H1 (cell line): ENCODE results near the gene QPCTL. TPM values are rescaled to one million over a fixed set of nuclear protein-coding genes. Genes with fewer than 3 reads are reported as not detected.

Experiments used
- CTCF ChIA-PET: fragments of 300-600 bp; sonication (Branson Sonifier 250); formaldehyde crosslinking; loops from one replicate; lab custom pipeline; 2021; ENCODE audit not compliant: partially characterized antibody; lab: Charles Lee
- POLR2A ChIA-PET: fragments of 300-600 bp; sonication (Branson Sonifier 250); formaldehyde crosslinking; loops from one replicate; lab custom pipeline; 2021; ENCODE audit warnings: inconsistent platforms; ENCODE audit not compliant: partially characterized antibody; lab: Charles Lee
- DNase-seq, 2 experiments: peaks; one replicate each; pipeline versions ENCODE4 v3.0.0 to v3.0.0-alpha.2; 2010 to 2022; ENCODE audit warnings: low spot score in 2 of 2, low read depth in 1 of 2, mixed read lengths in 1 of 2
- FAIRE-seq: peaks from 2 replicates; lab custom pipeline; 2011; peaks lifted over from hg19 to GRCh38; lab: Jason Lieb, UNC
- H2AFZ ChIP-seq: 2 replicates; pipeline ENCODE4 v1.8.1; 2012; ENCODE audit warnings: low read length, inconsistent platforms
- H2AK5ac ChIP-seq: 2 replicates; pipeline ENCODE4 v1.6.1; 2013; ENCODE audit warnings: low read depth, low read length
- H2BK120ac ChIP-seq: replicated peaks from 2 replicates; pipeline ENCODE3; 2013; ENCODE audit warnings: low read depth, low read length, inconsistent platforms
- H2BK12ac ChIP-seq: 2 replicates; pipeline ENCODE4 v1.6.1; 2013; ENCODE audit warnings: low read depth, low read length
- H2BK15ac ChIP-seq: 2 replicates; pipeline ENCODE4 v1.6.1; 2013; ENCODE audit warnings: low read length
- H2BK20ac ChIP-seq: 2 replicates; pipeline ENCODE4 v1.6.1; 2013; ENCODE audit warnings: low read length
- H2BK5ac ChIP-seq: 2 replicates; pipeline ENCODE4 v1.6.1; 2013; ENCODE audit warnings: low read depth, low read length
- H3K14ac ChIP-seq: 2 replicates; pipeline ENCODE4 v1.6.1; 2013; ENCODE audit warnings: inconsistent platforms; ENCODE audit not compliant: insufficient read length
- H3K18ac ChIP-seq: 2 replicates; pipeline ENCODE4 v1.6.1; 2013; ENCODE audit warnings: low read length; ENCODE audit errors: extremely low read depth
- H3K23ac ChIP-seq: 2 replicates; pipeline ENCODE4 v1.6.1; 2013; ENCODE audit warnings: inconsistent platforms; ENCODE audit not compliant: insufficient read length
- H3K23me2 ChIP-seq: 2 replicates; pipeline ENCODE4 v1.6.1; 2013; ENCODE audit warnings: low read depth, low read length
- H3K27ac ChIP-seq: 2 replicates; pipeline ENCODE4 v1.6.1; 2011; ENCODE audit warnings: low read depth, low read length, inconsistent platforms
- H3K27me3 ChIP-seq, 4 experiments: replicated peaks in 1 of 4; 1 replicate in 1 of 4; 2 replicates in 3 of 4; pipeline versions ENCODE4 v1.6.1 to v1.8.1; 2011 to 2013; ENCODE audit warnings: low read length in 3 of 4, mild to moderate bottlenecking in 3 of 4, inconsistent platforms in 2 of 4, mixed read lengths in 2 of 4, moderate library complexity in 1 of 4; ENCODE audit not compliant: control insufficient read depth in 3 of 4, insufficient read depth in 3 of 4; ENCODE audit errors: extremely low read depth in 1 of 4
- H3K36me3 ChIP-seq, 4 experiments: 2 replicates each; pipeline versions ENCODE4 v1.6.1 to v1.8.1; 2011 to 2013; ENCODE audit warnings: mild to moderate bottlenecking in 4 of 4, low read length in 3 of 4, moderate library complexity in 2 of 4, control low read depth in 1 of 4, inconsistent platforms in 1 of 4; ENCODE audit not compliant: insufficient read depth in 4 of 4, control insufficient read depth in 2 of 4
- H3K4ac ChIP-seq: replicated peaks from 2 replicates; pipeline ENCODE3; 2013; ENCODE audit warnings: low read length, low read depth, mixed read lengths, inconsistent platforms; ENCODE audit not compliant: insufficient read length
- H3K4me1 ChIP-seq, 4 experiments: replicated peaks in 1 of 4; 1 replicate in 1 of 4; 2 replicates in 3 of 4; pipeline versions ENCODE4 v1.6.1 to v1.8.1; 2011 to 2013; ENCODE audit warnings: low read length in 3 of 4, inconsistent platforms in 2 of 4, mixed read lengths in 1 of 4; ENCODE audit not compliant: insufficient read depth in 4 of 4, control insufficient read depth in 3 of 4
- H3K4me2 ChIP-seq, 2 experiments: 2 replicates each; pipeline versions ENCODE4 v1.6.1 to v1.8.1; 2011 to 2013; ENCODE audit warnings: low read depth in 2 of 2, low read length in 2 of 2, control low read depth in 1 of 2, inconsistent platforms in 1 of 2, mild to moderate bottlenecking in 1 of 2; ENCODE audit not compliant: insufficient read depth in 1 of 2
- H3K4me3 ChIP-seq, 4 experiments: fragments of 200-600, 300-600 bp in 1 of 4; sonication (generic), shearing (Covaris generic), sonication (Bioruptor Twin) in 1 of 4; 2 replicates each; pipeline versions ENCODE4 v1.5.1 to v1.8.1; 2011 to 2016; ENCODE audit warnings: low read length in 4 of 4, low read depth in 3 of 4, control low read depth in 2 of 4, inconsistent platforms in 2 of 4, mild to moderate bottlenecking in 2 of 4, mixed read lengths in 1 of 4, moderate library complexity in 1 of 4; ENCODE audit not compliant: insufficient read depth in 2 of 4; ENCODE audit errors: extremely low read depth in 1 of 4
- H3K56ac ChIP-seq: replicated peaks from 2 replicates; pipeline ENCODE3; 2013; ENCODE audit warnings: low read depth, mild to moderate bottlenecking, mixed read lengths, low read length, inconsistent platforms; ENCODE audit not compliant: insufficient read length
- H3K79me1 ChIP-seq: 2 replicates; pipeline ENCODE4 v1.6.1; 2013; ENCODE audit warnings: low read depth, low read length, control low read depth
- H3K79me2 ChIP-seq, 2 experiments: 2 replicates each; pipeline versions ENCODE4 v1.6.1 to v1.8.1; 2012 to 2013; ENCODE audit warnings: low read length in 2 of 2, mild to moderate bottlenecking in 2 of 2, inconsistent platforms in 1 of 2; ENCODE audit not compliant: insufficient read depth in 2 of 2, control insufficient read depth in 1 of 2
- H3K9ac ChIP-seq, 4 experiments: replicated peaks in 1 of 4; 1 replicate in 1 of 4; 2 replicates in 3 of 4; pipeline versions ENCODE4 v1.6.1 to v1.8.1; 2011 to 2013; ENCODE audit warnings: low read depth in 3 of 4, low read length in 3 of 4, control low read depth in 2 of 4, mild to moderate bottlenecking in 2 of 4, moderate library complexity in 2 of 4, inconsistent platforms in 1 of 4; ENCODE audit errors: extremely low read depth in 1 of 4
- H3K9me3 ChIP-seq, 2 experiments: 2 replicates each; pipeline versions ENCODE4 v1.6.1 to v1.8.1; 2012 to 2013; ENCODE audit warnings: mild to moderate bottlenecking in 2 of 2, moderate library complexity in 2 of 2, control low read depth in 1 of 2, inconsistent platforms in 1 of 2, low read depth in 1 of 2, low read length in 1 of 2, mixed read lengths in 1 of 2; ENCODE audit not compliant: insufficient read depth in 2 of 2
- H4K20me1 ChIP-seq, 2 experiments: replicated peaks in 1 of 2; 2 replicates each; pipeline versions ENCODE3 to v1.8.1; 2011 to 2013; ENCODE audit warnings: inconsistent platforms in 2 of 2, low read length in 2 of 2, mild to moderate bottlenecking in 1 of 2; ENCODE audit not compliant: insufficient read depth in 2 of 2, control insufficient read depth in 1 of 2
- H4K5ac ChIP-seq: 2 replicates; pipeline ENCODE4 v1.6.1; 2013; ENCODE audit warnings: low read length, low read depth, mixed read lengths, inconsistent platforms; ENCODE audit not compliant: insufficient read length
- H4K8ac ChIP-seq: 2 replicates; pipeline ENCODE4 v1.8.0; 2013; ENCODE audit warnings: mild to moderate bottlenecking, moderate library complexity, low read length, inconsistent platforms; ENCODE audit not compliant: insufficient read depth; ENCODE audit errors: extremely low read depth
- H4K91ac ChIP-seq: replicated peaks from 2 replicates; pipeline ENCODE3; 2013; ENCODE audit warnings: low read length, mixed read lengths, inconsistent platforms; ENCODE audit not compliant: insufficient read length
- ATF2 ChIP-seq: IDR thresholded peaks from 2 replicates; pipeline ENCODE4 v1.6.1; 2012; ENCODE audit warnings: low read length, inconsistent platforms
- FOSL1 ChIP-seq: IDR thresholded peaks from 2 replicates; pipeline ENCODE4 v1.6.1; 2011; ENCODE audit warnings: mild to moderate bottlenecking, low read depth, low read length, moderate library complexity; ENCODE audit not compliant: insufficient read depth
- KDM1A ChIP-seq: fragments of 200-600, 300-600 bp; sonication (generic); IDR thresholded peaks from 2 replicates; pipeline ENCODE4 v1.7.1; 2016; ENCODE audit warnings: mild to moderate bottlenecking, low read length, borderline replicate concordance
- RAD21 ChIP-seq, 2 experiments: IDR thresholded peaks in 1 of 2; conservative IDR thresholded peaks in 1 of 2; 2 replicates each; pipeline ENCODE4 v1.6.1; 2011; ENCODE audit warnings: low read depth in 2 of 2, low read length in 2 of 2, improper control_type of control experiment in 1 of 2, inconsistent platforms in 1 of 2, mild to moderate bottlenecking in 1 of 2, moderate library complexity in 1 of 2
- WGBS, 2 experiments: shearing (Covaris generic) in 1 of 2; methylation state at CpG; one replicate each; pipeline versions ENCODE4 v1.1.6 to v1.1.7; 2013 to 2015; ENCODE audit warnings: low lambda C conversion rate in 2 of 2, mixed read lengths in 2 of 2, inconsistent platforms in 1 of 2, low coverage in 1 of 2, missing lambda C conversion rate in 1 of 2; ENCODE audit not compliant: insufficient replicate concordance in 2 of 2, insufficient coverage in 1 of 2, insufficient read length in 1 of 2; ENCODE audit errors: extremely low coverage in 1 of 2, missing lambda C conversion rate in 1 of 2; 5-methylcytosine and 5-hydroxymethylcytosine counted together
- polyA plus RNA-seq, 7 experiments: library from polyadenylated mRNA; depleted of rRNA in 3 of 7; stranded (reverse) in 5 of 7; unstranded in 2 of 7; fragments of >200 nt in 5 of 7; fragments of 200-250 nt in 2 of 7; gene quantifications; 1 replicate in 5 of 7; 2 replicates in 1 of 7; 4 replicates in 1 of 7; pipeline versions ENCODE4 v1.2.1 to v1.2.3, GENCODE V29; 2011 to 2013; ENCODE audit warnings: missing spikeins in 2 of 7, mixed read lengths in 2 of 7
- total RNA-seq: library from RNA; stranded (reverse); fragmentation: NEBNext Ultra II Directional; extraction: Animal tissue kit (Norgen Biotek cat#: 25700); gene quantifications from 2 replicates; pipeline ENCODE4 v1.2.1, GENCODE V29; 2021

Gene QPCTL
- total and polyA plus RNA-seq, 2 of the 8 experiments (the other 6 are each of a cell fraction or from before 2014, with no cell fraction given): 25.2 to 35.3 TPM

- CTCF ChIA-PET: interaction anchor here (0.6 to 2.0 kb wide), 5 partner anchors 11 to 460 kb away, joined by 3 to 10 read pairs (median 3); partner anchors contain the start of gene SIX5
Measured at GRCh38 chr19:45742969-45743368, 50.5 kb downstream of the QPCTL start.

More at GRCh38 chr19:45742969-45743368, 50.5 kb downstream of the QPCTL start:
- no peak overlapping the region for H3K56ac ChIP-seq
- H3K9me3 ChIP-seq: no peaks in the 10 kb centered on the region
- no peak overlapping the region for H3K23ac ChIP-seq
- H4K91ac ChIP-seq: no peak overlapping the region
- no peak overlapping the region for H2BK12ac ChIP-seq
- H2BK120ac ChIP-seq: no peak overlapping the region
- no peaks in the 10 kb centered on the region for H3K23me2 ChIP-seq
- no peak overlapping the region for H3K4me3 ChIP-seq
- no peak overlapping the region for H2BK20ac ChIP-seq
- H3K14ac ChIP-seq: no peak overlapping the region
- no peak overlapping the region for H2BK15ac ChIP-seq
- no peaks in the 10 kb centered on the region for H3K79me1 ChIP-seq
- H4K5ac ChIP-seq: no peak overlapping the region
- no peaks in the 10 kb centered on the region; a peak in 1 of 7 replicates for H3K27me3 ChIP-seq
- H2AFZ ChIP-seq: no peak overlapping the region
- TF ChIP-seq KDM1A (no peak), ATF2 (no peak), RAD21 (IDR thresholded peaks at IDR 0.05 in 1 of 2, conservative IDR thresholded peaks at IDR 0.05 in 1 of 2; ENCODE audit: low read depth in 2 of 2, low read length in 2 of 2) (no peak), FOSL1 (no peak)
- no peak overlapping the region for H2AK5ac ChIP-seq
- H3K18ac ChIP-seq: no peak overlapping the region
- FAIRE-seq (no peak), DNase-seq (no peak)
- H3K36me3 ChIP-seq: no peaks in the 10 kb centered on the region
- POLR2A ChIA-PET: interaction anchor here (0.9 to 2.3 kb wide), 5 partner anchors 9 to 33 kb away, joined by 3 to 10 read pairs (median 5); no protein-coding TSS in a partner anchor
- WGBS, 2 experiments: 74% methylated on average over 4 of the region's 4 CpGs; no CpG with 5 or more reads in 1 of the 2 experiments
- H3K79me2 ChIP-seq: no peaks in the 10 kb centered on the region
- H2BK5ac ChIP-seq: no peak overlapping the region
- H3K4me1 ChIP-seq: no peaks in the 10 kb centered on the region
- H4K20me1 ChIP-seq: no peaks in the 10 kb centered on the region
- no peak overlapping the region for H3K27ac ChIP-seq
- H4K8ac ChIP-seq: no peak overlapping the region
- H3K9ac ChIP-seq: no peak overlapping the region
- H3K4ac ChIP-seq: no peak overlapping the region
- H3K4me2 ChIP-seq: no peak overlapping the region
